Ishikawa (cell line): ENCODE measurements around the gene CCSER1.

Source experiments
- CEBPB ChIP-seq: IDR thresholded peaks from 2 replicates; pipeline ENCODE4 v1.6.1; 2012
- CREB1 ChIP-seq: IDR thresholded peaks from 2 replicates; pipeline ENCODE4 v1.6.1; 2012; ENCODE audit warnings: low read depth
- EGR1 ChIP-seq: IDR thresholded peaks from 2 replicates; pipeline ENCODE4 v1.6.1; 2012
- EP300 ChIP-seq: IDR thresholded peaks from 2 replicates; pipeline ENCODE4 v1.6.1; 2012; ENCODE audit warnings: borderline replicate concordance
- FOXM1 ChIP-seq: IDR thresholded peaks from 2 replicates; pipeline ENCODE4 v1.6.1; 2012; ENCODE audit warnings: low read depth, borderline replicate concordance
- MAX ChIP-seq: IDR thresholded peaks from 2 replicates; pipeline ENCODE4 v1.6.1; 2012
- NFIC ChIP-seq: IDR thresholded peaks from 2 replicates; pipeline ENCODE4 v1.6.1; 2012
- RAD21 ChIP-seq: IDR thresholded peaks from 2 replicates; pipeline ENCODE4 v1.6.1; 2012; ENCODE audit warnings: low read depth
- REST ChIP-seq: IDR thresholded peaks from 2 replicates; pipeline ENCODE4 v1.6.1; 2012; ENCODE audit warnings: low read depth, mild to moderate bottlenecking
- TAF1 ChIP-seq: IDR thresholded peaks from 2 replicates; pipeline ENCODE4 v1.6.1; 2012; ENCODE audit warnings: low read depth, mild to moderate bottlenecking
- TCF12 ChIP-seq: IDR thresholded peaks from 2 replicates; pipeline ENCODE4 v1.6.1; 2012; ENCODE audit warnings: low read depth
- TEAD4 ChIP-seq: IDR thresholded peaks from 2 replicates; pipeline ENCODE4 v1.6.1; 2012
- USF1 ChIP-seq: IDR thresholded peaks from 2 replicates; pipeline ENCODE4 v1.6.1; 2012
- YY1 ChIP-seq: IDR thresholded peaks from 2 replicates; pipeline ENCODE4 v1.6.1; 2012; ENCODE audit warnings: low read depth

Gene CCSER1

GRCh38 chr4:90189178-90189577 is 62.0 kb downstream of the CCSER1 start:
- TF ChIP-seq MAX = no peak
- no peak for TF ChIP-seq TEAD4
- no peak for TF ChIP-seq TCF12
- no peak for TF ChIP-seq USF1
- no peak for TF ChIP-seq YY1

- TF ChIP-seq EP300 (no peak), TEAD4 (no peak), FOXM1 (no peak)
Observed at GRCh38 chr4:90189946-90190345, 62.8 kb downstream of the CCSER1 start.

GRCh38 chr4:90190525-90190924 is 63.3 kb downstream of the CCSER1 start:
- TF ChIP-seq NFIC (no peak), CEBPB (no peak), RAD21 (no peak), FOXM1 (no peak), TEAD4 (no peak), USF1 (no peak), REST (no peak), YY1 (no peak), TCF12 (no peak), EGR1 (no peak)

GRCh38 chr4:90198086-90198847 is 71.1 kb downstream of the CCSER1 start:
- no peak for TF ChIP-seq FOXM1
- no peak for TF ChIP-seq TEAD4
- no peak for TF ChIP-seq TCF12
- no peak for TF ChIP-seq YY1
- no peak for TF ChIP-seq USF1
- TF ChIP-seq REST = no peak
- no peak for TF ChIP-seq RAD21
- TF ChIP-seq TAF1 = no peak

- no peak for TF ChIP-seq TAF1
- no peak for TF ChIP-seq MAX
- TF ChIP-seq FOXM1 = no peak
Observed at GRCh38 chr4:90207887-90208454, 80.8 kb downstream of the CCSER1 start.

- TF ChIP-seq NFIC (no peak), MAX (no peak), YY1 (no peak), CREB1 (no peak), TEAD4 (no peak), TAF1 (no peak), EGR1 (no peak), CEBPB (no peak), FOXM1 (no peak), REST (no peak), TCF12 (no peak), RAD21 (no peak), USF1 (no peak)
Observed at GRCh38 chr4:90209922-90210321, 82.7 kb downstream of the CCSER1 start.
